ENCODE measurements around the gene PRAMEF2.
A peak's percentile ranks its signal among the peaks of the same experiment; 100 is the strongest.
"Not testable (repeated sequence)": the region's sequence is repeated elsewhere in the genome, so short reads cannot be mapped to it uniquely, and the experiment has no call there.

The PRAMEF2 gene

GRCh38 chr1:12856786-12857185 lies at the start of gene PRAMEF2:
TSS of gene PRAMEF2 (plus strand) at chr1:12857086. CDS start at chr1:12859010, 1,924 bp downstream.
- DNase-seq (ENCODE audit: low spot score) = not testable (repeated sequence)

DNA sequence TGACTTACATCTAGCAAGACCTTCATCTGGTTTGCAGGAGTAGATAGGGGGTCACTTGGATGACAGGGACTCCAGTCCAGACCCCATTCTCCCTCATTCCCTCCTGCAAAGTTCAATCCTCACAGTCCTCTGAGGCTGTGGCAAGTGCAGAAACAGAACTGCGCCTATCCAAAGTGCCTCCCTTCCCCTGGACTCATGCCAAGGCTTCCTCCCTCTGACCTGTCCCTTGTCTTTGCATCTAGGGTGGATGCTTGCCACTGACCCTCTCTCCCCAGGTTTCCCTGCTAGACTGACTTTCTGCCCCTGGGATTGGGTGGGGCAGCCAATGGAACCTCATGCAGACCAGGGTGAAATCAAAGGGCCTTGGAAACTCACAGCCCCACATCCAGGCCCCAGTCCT lies 47.0 kb upstream of the PRAMEF2 start:
- no peak for DNase-seq (ENCODE audit: low spot score)

- DNase-seq (ENCODE audit: low spot score) = peak; percentile 44
Observed at GRCh38 chr1:12810691-12811408, 46.0 kb upstream of the PRAMEF2 start.

- DNase-seq (ENCODE audit: low spot score) = no peak
Observed at GRCh38 chr1:12811409-12811784, 45.5 kb upstream of the PRAMEF2 start.

DNA sequence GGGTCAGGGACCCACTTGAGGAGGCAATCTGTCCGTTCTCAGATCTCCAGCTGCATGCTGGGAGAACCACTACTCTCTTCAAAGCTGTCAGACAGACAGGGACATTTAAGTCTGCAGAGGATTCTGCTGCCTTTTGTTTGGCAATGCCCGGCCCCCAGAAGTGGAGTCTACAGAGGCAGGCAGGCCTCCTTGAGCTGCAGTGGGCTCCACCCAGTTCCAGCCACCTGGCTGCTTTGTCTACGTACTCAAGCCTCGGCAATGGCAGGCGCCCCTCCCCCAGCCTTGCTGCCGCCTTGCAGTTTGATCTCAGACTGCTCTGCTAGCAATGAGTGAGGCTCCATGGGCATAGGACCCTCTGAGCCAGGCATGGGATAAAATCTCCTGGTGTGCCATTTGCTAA lies 37.8 kb upstream of the PRAMEF2 start:
- not testable (repeated sequence) for DNase-seq (ENCODE audit: low spot score)

DNA sequence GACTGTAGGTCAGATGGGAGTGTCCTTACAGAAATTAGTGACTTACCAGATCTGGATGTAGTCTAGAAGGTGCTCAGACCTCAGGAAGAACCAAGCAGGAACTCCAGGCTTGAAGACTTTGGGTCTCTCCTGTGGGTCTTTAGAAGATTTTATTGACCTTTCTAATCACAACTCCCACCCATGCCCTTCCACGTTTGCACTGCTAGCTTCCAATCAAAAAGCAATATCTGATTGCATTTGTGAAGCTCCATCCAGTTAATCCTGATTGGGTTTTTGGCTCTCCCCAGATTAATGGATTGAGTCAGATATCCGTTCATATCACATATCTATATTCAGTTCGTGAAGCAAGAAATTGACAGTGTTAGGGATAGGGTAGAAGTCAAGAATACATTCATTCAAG lies 25.6 kb upstream of the PRAMEF2 start, which contains the start of gene PRAMEF11:
TSS of gene PRAMEF11 (minus strand) at position 101 of the 400 bp plus-strand sequence. CDS start 2,621 bp downstream, outside the sequence.
- not testable (repeated sequence) for DNase-seq (ENCODE audit: low spot score)

DNA sequence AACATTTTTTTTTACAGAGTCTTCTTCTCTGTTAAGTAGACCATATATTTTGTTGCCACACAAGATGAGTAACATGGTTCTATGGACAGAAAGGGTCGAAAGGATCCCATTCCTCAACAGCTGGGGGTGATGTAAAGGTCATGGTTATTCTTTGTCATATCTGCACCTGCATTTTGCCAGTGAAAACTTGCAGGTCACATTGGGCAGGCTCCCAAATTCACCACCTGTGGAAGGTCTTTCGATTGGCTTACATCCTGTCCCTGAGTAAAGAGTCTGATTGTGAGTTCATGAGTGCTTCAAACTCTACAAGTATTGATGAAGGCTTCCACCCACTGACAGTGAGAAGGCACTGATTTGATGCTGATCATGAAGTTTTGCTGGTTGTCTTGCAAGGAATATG lies 23.6 kb upstream of the PRAMEF2 start:
- DNase-seq (ENCODE audit: low spot score) = not testable (repeated sequence)

GRCh38 chr1:12848620-12849019 lies 8.3 kb upstream of the PRAMEF2 start, which contains the start of gene HNRNPCL1:
TSS of gene HNRNPCL1 (minus strand) at chr1:12848720. CDS start at chr1:12848289, 431 bp downstream.
- not testable (repeated sequence) for DNase-seq (ENCODE audit: low spot score)

DNA sequence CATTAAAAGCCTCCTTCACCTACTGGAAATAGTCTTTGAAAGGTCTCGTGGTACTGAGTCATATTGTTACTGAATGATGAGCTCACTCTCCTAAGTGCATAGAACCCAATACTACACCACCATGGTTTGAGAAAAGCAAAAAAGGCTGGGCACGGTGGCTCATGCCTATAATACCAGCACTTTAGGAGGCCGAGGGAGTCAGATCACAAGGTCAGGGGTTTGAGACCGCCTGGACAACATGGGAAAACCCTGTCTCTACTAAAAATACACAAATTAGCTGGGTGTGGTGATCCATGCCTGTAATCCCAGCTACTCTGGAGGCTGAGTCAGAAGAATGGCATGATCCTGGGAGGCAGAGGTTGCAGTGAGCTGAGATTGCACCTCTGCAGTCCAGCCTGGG lies 5.1 kb upstream of the PRAMEF2 start:
- peak; percentile 15 for DNase-seq (ENCODE audit: low spot score)

- not testable (repeated sequence) for DNase-seq (ENCODE audit: low spot score)
Observed at GRCh38 chr1:12863131-12863880, 6.4 kb downstream of the PRAMEF2 start.

- DNase-seq (ENCODE audit: low spot score) = not testable (repeated sequence)
Observed at GRCh38 chr1:12878453-12878852, 21.6 kb downstream of the PRAMEF2 start.

DNA sequence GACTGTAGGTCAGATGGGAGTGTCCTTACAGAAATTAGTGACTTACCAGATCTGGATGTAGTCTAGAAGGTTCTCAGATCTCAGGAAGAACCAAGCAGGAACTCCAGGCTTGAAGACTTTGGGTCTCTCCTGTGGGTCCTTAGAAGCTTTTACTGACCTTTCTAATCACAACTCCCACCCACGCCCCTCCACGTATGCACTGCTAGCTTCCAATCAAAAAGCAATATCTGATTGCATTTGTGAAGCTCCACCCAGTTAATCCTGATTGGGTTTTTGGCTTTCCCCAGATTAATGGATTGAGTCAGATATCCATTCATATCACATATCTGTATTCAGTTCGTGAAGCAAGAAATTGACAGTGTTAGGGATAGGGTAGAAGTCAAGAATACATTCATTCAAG lies 29.2 kb downstream of the PRAMEF2 start, which contains the start of gene PRAMEF4:
TSS of gene PRAMEF4 (minus strand) at position 101 of the 400 bp plus-strand sequence. CDS start 2,807 bp downstream, outside the sequence.
- DNase-seq (ENCODE audit: low spot score) = not testable (repeated sequence)

- DNase-seq (ENCODE audit: low spot score) = not testable (repeated sequence)
Observed at GRCh38 chr1:12898170-12898569, 41.3 kb downstream of the PRAMEF2 start, which contains the start of gene PRAMEF10. TSS of gene PRAMEF10 (minus strand) at chr1:12898270. CDS start at chr1:12895847, 2,423 bp downstream.

GRCh38 chr1:12899186-12899585 lies 42.3 kb downstream of the PRAMEF2 start:
- DNase-seq (ENCODE audit: low spot score) = not testable (repeated sequence)

GRCh38 chr1:12903793-12904572 lies 47.1 kb downstream of the PRAMEF2 start:
- DNase-seq (ENCODE audit: low spot score) = not testable (repeated sequence)
